ENCODE results near the gene B3GNT5.

DNA sequence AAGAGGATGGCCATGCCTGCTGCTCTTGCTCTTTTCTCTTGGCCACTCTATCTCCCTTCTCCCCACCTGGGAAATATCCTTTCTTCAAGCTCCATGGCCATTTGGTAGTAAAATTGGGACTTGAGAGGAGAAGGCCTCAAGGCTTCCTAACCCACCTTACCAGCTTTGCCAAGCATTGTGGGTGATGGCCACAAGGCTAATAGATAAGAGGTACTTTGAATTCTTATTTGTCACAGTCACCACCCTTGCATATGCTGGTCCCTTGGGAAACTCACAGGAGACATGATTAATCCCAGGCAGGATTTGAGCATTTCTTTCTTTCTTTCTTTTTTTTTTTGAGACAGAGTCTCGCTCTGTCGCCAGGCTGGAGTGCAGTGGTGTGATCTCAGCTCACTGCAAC, 37.2 kb downstream of the B3GNT5 start:
- TF ChIP-seq POLR2AphosphoS5 (IDR thresholded peaks at IDR 0.05) (no peak), POLR2A (IDR thresholded peaks at IDR 0.05) (no peak)
- TF ChIP-seq, protein P1, sequence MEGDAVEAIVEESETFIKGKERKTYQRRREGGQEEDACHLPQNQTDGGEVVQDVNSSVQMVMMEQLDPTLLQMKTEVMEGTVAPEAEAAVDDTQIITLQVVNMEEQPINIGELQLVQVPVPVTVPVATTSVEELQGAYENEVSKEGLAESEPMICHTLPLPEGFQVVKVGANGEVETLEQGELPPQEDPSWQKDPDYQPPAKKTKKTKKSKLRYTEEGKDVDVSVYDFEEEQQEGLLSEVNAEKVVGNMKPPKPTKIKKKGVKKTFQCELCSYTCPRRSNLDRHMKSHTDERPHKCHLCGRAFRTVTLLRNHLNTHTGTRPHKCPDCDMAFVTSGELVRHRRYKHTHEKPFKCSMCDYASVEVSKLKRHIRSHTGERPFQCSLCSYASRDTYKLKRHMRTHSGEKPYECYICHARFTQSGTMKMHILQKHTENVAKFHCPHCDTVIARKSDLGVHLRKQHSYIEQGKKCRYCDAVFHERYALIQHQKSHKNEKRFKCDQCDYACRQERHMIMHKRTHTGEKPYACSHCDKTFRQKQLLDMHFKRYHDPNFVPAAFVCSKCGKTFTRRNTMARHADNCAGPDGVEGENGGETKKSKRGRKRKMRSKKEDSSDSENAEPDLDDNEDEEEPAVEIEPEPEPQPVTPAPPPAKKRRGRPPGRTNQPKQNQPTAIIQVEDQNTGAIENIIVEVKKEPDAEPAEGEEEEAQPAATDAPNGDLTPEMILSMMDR (IDR thresholded peaks at IDR 0.05): no peak

Data from breast epithelium (tissue), 3 donors.